NCI-H1930 (cell line): ENCODE results near the gene NFATC1.

Experiments used
- DNase-seq, 2 experiments: peaks; one replicate each; lab custom pipeline; 2025; lab: John Stamatoyannopoulos, UW

Gene NFATC1

DNA sequence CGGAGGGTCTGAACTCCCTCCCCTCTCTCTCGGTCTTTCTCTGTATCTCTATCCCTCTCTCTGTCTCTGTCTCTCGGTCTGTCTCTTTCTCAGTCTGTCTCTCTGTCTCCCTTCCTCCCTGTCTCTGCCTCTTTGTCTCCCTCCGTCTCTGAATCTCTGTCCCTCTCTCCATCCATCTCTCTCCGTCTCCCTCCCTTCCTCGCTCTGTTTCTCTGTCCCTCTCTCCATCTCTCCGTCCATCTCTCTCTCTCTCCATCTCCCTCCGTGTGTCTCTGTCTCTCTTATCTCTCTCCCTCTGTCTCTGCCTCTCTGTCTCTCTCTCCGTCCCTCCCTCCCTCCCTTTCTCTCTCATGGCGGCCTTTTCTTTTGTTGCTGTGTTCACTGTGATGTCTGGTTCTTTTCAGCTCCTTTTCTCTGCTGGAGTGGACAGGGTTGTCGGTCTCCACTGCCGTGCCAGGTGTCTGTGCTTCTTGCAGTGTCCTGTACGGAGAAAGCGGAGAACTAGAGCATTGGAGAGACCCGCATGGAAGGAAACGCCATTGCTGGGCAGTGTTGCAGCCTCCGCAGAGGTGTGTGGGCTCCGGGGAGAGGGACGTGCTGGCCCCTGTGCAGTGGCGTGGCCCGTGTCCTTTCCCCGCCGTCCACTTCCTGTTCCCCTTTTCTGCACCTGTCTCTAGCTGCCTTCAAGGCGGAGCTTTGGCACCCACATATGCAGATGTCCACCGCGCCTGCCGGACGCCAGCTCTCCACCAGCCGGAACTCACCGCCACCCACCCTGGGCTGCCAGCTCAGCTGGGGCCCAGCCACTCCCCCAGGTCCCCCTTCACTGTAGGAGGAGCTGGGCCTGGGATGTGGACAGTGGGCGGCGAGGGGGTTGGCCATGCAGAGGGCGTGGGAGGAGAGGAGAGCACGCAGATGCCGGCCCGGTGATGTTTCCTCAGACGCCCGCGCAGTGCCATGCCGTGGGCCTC, 113.1 kb downstream of the NFATC1 start:
- DNase-seq = no peak

DNA sequence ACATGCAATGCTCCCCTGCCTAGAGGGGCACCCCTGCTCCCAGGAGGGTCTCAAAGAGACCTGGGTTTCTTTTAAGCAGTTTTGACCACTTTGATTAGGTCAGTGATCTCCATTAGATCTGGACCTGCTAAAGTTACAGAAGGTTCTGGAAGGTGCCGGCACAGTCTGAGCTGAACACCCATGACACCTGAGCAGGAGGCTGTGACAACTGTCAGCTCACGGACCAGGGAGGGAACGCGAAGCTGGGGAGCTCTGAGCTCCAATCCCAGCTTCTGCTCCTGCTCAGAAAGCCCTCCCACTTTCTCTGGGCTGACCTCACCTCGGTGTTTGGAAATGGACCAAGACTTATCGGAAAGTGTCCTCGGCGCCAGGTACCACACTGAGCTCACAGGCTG, 113.8 kb downstream of the NFATC1 start:
- DNase-seq = no peak

DNA sequence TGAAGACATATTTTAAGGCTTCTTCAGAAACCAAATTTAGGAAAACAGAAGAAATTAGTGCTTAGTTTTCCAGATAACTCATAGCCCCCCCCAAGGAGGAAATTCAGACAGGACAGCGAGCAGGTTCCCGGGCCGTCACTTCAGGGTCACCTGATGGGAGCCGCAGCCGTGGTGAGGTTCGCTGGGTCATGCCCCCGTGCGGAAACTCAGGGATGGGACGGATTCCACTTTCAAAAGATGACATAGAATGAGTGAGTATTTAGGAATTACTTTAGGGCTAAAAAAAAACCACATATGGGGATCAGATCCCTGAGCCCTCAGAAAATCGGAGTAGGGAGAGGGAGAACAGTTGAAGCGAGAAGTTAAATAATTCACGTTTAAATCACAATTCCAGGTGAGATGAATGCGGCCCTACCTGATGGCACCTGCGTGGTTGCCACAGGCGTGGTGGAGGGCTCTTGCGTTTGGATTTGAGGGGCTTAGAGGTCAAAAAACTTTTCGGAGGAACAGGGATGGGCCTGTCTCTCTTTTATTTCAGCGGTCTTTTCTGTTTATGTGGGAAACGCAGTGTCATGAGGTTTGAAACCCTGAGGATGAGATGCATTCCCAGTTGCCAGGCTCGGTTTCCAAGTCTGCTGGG, 114.4 kb downstream of the NFATC1 start:
- no peak for DNase-seq

DNA sequence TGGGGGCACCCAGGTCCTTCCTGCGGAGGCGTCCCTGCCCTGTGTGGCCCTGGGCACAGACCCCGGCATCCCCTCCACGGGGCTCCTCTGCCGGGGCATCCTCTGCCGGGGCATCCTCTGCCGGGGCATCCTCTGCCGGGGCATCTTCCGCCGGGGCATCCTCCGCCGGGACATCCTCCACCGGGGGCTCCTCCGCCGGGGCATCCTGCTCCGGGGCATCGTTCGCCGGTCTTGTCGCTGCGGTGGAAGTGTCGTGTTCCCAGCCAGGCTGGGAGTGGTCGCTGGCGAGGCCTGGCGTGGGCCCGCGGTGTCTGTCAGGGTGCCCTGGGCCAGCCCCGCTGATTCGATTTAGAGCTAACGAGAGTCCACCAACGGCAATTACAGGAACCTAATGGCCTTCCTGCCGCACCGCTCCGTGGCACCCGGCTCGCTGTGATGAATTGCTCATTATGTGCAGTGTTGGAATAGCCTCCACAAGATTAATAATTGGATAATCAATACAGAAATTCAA, 115.1 kb downstream of the NFATC1 start:
- DNase-seq = no peak

DNA sequence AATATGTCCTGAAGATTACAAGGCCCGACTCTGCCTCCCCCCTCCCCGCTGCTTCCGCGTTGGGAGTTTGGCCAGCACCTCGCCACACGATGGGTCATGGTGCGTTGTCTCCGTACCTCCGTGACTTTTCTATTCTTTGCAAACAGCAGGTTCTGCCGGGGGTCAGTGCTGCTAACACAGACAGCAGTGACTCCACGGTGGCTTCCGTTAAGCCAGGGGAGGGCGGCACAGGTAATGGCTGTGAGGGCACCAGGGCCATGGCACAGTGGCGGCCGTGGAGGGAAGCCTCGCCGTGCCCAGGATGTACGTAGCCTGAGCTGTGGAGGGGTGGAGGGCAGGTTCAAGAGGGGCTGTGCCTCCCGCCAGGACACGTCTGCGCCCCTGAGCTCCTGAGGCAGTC, 115.5 kb downstream of the NFATC1 start:
- no peak for DNase-seq

DNA sequence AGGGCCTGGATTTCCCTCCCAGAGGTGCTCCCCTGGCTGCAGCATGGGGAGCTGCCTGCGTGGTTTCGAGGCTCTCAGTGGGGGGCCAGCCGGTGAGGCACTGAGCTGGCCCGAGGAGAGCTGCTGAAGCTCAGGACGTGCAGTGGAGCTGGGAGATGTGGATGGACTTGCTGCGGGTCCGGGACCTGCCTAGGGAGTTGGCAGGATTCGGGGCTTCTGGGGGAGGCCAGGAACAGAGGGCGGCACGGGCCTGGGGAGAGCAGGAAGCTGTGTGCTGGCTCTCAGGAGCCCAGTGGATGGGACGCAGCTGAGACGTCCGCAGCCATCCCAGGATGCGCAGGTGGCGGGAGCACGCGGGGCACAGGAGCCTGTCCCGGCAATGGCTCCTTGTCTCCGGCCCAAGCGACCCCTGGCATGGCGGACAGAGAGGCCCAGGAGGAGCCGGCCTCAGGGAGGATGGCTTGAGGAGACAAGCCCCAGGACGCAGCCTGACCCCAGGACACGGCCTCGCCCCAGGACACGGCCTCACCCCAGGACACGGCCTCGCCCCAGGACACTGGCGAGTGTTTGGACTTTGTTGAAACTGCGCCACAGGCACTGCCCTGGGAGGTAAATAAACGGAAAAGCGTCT, 116.1 kb downstream of the NFATC1 start:
- no peak for DNase-seq

DNA sequence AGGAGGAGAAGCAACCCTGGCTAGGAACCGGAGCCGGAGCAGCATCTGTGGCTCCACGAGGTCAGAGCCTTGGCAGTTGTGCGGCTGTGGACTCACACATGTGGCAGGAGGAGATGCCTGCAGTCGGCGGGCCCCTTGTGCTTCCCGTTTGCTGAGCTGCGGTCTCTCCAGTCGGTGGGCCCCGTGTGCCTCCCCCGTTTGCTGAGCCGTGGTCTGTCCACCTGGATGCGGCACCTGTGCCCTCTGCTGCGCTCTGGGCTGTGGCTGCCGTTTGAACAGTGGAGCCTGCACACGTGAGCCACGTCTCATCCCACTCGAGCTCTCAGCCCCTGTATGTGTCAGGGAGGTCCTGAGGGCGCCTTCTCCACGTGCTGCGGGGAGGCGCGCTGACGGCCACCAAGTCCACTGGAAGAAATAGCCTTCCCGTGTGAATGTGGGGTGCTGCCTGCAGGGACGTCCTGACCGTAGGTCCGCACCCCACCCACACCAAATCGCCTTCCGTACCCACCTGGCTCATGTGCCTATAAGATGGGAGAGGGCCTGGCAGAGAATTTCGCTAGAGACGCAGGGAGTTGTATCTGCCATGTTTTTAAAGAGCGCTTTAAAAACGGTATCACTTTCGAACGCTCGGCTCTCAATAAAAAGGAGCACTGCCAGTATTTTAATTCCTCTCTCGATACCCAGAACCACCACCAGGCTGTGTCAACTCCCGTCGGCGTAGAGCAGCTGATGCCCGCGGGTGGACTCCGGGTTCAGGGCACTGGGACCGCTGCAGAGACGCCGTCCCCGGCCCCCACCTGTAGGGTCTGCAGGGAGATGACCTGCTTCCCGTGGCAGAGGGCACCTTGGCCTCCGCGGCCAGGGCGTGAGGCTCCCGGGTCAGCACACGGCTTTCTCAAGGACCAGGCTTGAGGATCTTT, 117.0 kb downstream of the NFATC1 start:
- no peak for DNase-seq

DNA sequence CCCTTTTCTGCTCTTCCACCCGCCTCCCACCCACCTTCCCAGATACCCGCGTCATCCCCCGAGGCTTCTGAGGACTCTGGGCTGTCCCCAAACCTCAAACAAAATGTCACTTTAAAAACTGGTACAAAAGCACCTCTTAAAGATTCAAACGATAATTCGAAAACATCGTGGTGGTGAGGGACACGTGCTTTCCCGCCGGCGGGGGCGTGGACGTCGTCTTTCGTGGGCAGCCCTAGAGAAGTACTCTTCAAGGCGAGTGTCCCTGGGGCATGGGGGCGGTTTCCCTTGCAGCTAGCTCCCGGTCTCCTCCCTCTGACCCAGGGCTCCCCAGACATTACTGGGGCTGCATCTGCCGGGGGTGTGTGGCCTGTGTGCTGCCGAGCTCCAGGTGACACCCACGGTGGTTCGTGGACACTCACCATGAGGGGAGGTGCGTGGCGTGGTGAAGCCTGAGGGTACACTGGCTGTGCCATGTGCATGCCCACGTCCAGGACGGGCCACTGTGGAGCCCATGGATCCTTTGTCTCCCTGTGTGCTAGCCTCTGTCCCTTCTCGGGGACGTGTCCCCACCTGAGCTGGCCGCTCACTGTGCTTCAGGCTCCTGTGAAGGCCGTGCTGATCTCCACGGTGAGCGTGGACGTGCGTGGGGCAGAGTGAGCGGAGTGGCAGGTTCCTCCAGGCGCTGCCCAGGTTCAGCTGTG, 117.8 kb downstream of the NFATC1 start:
- DNase-seq = no peak

DNA sequence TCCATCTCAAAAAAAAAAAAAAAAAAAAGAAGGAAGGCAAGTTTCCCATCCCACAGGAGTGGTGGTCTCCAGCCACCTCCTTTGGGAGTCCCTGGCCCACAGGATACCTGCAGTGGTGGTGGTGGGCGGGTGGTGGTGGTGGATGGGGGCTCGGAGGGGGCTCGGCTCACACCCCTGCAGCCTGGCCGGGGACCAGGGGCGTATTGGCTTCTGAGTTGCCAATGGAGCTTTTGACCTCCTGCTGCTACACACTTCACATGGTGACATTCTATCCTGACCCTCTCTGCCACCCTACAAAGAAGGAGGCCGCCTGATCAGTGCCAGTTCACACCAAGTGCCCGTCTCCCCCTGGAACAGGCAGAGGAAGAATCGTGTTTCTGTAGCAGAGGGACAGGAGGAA, 119.6 kb downstream of the NFATC1 start:
- no peak for DNase-seq

DNA sequence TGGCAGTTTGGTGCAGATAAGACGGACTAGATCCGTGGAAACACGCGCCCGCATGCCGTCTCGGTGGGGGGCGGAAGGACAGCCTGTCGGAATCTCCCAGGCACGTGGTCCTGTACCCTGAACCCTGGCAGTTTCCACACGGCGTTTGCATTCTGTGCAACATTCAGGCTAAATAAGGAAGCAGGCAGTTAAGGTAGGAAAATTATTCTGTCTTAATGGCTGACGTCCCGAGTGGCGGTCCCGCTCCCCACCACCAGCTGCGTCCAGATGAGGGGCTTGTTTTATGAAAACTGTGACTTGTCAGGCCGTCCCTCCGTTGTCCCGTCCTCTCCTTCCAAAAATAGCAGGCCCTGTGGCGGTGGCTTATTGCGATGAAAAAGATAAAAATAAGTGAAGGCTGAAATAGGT, 120.2 kb downstream of the NFATC1 start:
- no peak for DNase-seq

DNA sequence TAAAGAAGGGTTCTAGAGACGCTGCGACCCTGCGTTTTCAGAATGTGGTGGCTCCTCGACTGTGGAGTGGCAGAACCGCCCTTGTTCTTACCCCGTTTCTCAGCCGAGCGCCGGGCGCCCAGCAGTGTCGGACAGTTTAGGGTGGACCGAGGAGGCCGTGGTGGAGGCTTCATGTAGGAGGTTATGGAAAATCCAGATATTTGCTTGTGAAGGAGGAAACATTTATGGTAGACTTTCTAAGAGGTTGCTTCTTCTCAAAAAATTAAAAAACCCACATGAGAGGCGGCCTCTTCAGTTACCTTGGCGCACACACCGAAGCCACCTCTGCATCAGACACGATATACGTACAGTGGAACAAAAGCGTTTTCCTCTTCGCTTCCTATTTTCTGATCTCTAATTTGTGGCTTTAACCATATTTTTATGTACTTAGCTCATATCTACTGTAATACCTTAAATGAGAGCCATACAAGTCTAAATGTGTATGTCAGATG, 120.8 kb downstream of the NFATC1 start:
- no peak for DNase-seq

DNA sequence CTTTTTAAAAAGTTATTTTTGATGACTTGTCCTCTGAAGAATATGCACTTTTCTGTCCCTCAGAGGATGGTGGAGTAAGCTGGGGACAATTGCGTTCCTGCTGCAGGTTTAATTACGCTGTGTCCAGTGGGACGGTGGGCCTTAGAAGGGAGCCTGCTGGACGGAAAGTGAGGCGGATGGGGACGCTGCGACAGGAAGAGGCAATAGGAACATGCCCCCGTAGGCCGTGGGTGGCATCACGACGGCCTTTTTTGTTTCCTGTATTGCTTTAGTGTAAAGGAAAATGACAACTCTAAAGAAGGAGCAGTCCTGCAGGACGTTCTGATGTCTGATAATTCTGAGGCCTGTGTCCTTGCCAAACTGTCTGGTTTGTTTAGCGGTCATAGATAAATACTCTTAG, 121.6 kb downstream of the NFATC1 start:
- no peak for DNase-seq

DNA sequence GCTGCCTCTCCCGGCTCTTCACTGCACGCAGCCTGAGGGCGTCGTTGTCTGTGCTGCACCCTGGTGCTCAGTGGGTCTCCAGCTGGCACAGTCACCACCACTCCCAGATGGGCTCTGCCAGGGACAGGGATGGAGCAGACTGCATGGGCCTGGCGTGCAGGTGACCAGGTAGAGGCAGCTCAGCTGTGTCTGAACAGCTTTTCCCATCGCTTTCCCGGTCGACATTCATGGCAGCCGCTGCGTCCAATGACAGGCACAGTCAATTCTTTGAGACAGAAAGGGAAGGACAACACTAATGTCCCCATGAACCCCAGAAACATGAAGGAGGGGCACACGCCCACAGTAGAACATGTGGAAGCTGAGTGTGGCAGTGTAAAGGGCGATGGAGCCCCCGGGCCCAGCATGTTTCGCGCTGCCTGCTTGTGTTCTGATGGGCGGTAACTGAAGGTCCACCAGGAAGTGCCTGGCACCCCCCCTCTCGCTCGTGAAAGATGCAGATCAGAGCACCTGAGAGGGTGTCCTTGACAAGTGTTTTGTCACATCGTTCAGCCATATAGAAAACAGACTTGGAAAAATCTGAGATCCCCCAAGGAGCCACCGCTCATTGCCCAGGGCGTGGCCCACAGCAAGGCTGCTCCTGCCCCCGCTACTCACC, 122.4 kb downstream of the NFATC1 start:
- no peak for DNase-seq

DNA sequence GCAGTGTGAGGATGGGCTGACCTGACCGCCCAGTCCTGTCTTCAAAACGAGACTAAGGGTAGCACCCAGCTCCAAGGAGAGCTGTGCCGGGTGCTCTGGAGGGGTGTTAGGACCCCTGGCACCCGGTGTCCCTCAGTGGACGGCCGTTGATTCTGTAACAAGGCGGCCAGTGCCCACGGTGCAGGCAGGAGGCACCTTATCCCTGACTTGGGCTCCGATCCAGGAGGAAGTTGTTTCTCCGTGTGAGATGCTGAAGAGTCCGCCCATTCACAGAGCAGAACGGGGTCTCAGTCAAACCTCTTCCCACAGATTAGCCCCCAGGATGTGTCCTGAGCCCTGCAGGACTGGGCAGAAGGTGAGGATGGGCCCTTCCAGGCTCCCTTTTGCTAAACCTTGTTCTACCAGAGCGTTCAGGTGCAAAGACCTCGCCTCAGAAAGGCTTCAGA, 123.0 kb downstream of the NFATC1 start:
- no peak for DNase-seq

DNA sequence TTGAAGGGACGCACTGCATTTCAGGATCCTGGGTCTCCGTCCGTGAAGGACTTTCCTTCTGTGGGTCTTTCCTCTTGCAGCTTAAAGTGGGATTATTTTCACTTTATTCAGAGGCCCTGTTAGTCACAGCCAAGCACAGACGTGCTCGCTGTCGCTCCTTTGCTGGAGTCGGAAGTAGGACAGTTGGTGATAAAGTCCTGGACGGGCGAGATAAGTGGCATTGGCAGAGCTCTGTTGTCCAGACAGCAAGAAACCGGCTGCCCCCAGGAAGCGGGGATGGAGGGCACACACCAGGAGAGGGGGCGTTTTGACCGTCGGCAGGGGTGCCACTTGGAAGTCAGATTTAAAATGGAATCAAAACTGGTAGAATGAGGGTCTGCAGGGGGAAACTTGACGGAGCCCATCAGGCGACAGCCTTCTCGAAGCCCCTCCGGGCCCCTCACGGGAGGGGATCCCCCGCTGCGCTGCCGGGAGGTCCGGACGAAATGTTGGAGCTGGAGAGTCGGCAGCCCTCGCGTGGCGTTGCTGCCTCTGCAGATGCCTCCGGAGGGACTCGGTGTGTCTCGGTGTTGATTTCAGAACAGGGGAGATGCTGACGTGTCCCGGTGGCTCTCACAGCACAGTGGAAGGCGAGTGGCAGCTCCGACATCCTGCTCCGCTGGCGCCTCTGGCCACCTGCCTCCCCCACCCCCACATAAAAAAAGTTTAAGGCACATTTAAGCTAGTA, 124.2 kb downstream of the NFATC1 start:
- no peak for DNase-seq

DNA sequence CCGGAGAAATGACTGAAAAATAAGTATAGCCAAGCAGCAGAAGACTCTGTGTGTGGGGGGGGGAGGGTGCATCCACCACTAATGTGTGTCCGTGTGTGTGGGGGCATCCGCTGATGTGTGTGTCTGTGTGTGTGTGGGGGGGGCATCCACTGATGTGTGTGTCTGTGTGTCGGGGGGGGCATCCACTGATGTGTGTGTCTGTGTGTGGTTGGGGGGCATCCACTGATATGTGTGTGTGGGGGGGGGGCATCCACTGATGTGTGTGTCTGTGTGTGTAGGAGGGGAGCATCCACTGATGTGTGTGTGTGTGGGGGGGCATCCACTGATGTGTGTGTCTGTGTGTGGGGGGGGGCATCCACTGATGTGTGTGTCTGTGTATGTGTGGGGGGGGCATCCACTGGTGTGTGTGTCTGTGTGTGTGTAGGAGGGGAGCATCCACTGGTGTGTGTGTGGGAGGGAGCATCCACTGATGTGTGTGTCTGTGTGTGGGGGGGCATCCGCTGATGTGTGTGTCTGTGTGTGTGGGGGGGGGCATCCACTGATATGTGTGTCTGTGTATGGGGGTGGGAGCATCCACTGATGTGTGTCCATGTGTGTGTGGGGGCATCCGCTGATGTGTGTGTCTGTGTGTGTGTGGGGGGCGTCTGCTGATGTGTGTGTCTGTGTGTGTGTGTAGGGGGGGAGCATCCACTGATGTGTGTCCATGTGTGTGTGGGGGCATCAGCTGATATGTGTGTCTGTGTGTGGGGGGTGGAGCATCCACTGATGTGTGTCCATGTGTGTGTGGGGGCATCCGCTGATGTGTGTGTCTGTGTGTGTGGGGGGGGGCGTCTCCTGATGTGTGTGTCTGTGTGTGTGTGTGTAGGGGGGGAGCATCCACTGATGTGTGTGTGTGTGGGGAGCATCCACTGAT, 125.0 kb downstream of the NFATC1 start:
- no peak for DNase-seq

DNA sequence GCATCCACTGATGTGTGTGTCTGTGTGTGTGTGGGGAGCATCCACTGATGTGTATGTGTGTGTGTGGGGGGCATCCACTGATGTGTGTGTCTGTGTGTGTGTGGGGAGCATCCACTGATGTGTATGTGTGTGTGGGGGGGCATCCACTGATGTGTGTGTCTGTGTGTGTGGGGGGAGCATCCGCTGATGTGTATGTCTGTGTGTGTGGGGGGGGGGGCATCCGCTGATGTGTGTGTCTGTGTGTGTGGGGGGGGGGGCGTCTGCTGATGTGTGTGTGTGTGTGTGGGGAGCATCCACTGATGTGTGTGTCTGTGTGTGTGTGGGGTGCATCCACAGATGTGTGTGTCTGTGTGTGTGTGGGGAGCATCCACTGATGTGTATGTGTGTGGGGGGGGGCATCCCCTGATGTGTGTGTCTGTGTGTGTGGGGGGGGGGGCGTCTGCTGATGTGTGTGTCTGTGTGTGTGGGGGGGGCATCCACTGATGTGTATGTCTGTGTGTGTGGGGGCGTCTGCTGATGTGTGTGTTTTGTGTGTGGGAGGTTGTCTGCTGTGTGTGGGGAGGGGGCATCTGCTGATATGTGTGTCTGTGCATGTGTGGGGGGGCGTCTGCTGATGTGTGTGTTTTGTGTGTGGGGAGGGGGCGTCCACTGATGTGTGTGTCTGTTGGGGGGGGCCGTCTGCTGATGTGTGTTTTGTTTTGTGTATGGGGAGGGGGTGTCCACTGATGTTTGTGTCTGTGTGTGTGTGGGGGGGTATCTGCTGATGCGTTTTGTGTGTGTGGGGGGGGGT, 125.9 kb downstream of the NFATC1 start:
- DNase-seq = no peak
